Esophagus (tissue), 2 donors: ENCODE data around the gene ZCCHC7. TPM values are rescaled to one million over a fixed set of nuclear protein-coding genes. Genes with fewer than 3 reads are reported as not detected.

Source experiments
- H3K27ac ChIP-seq, 2 donors: one replicate each; pipeline ENCODE4 v1.5.1; 2013; ENCODE audit warnings: low read depth in 2 of 2, mild to moderate bottlenecking in 2 of 2, inconsistent platforms in 1 of 2, low read length in 1 of 2, moderate library complexity in 1 of 2
- H3K27me3 ChIP-seq, 2 donors: one replicate each; pipeline ENCODE4 v1.6.1; 2013; ENCODE audit warnings: low read length in 2 of 2, control low read depth in 1 of 2, mild to moderate bottlenecking in 1 of 2; ENCODE audit not compliant: insufficient read depth in 2 of 2, control insufficient read depth in 1 of 2
- H3K36me3 ChIP-seq, 2 donors: one replicate each; pipeline ENCODE4 v1.6.1; 2013; ENCODE audit warnings: low read length in 1 of 2; ENCODE audit not compliant: control insufficient read depth in 2 of 2, insufficient read depth in 2 of 2
- H3K4me1 ChIP-seq, 2 donors: one replicate each; pipeline ENCODE4 v1.6.1; 2013; ENCODE audit warnings: low read length in 1 of 2; ENCODE audit not compliant: control insufficient read depth in 2 of 2, insufficient read depth in 2 of 2
- H3K4me3 ChIP-seq, 2 donors: one replicate each; pipeline ENCODE4 v1.5.1; 2013; ENCODE audit warnings: low read length in 2 of 2, mild to moderate bottlenecking in 2 of 2, low read depth in 1 of 2, moderate library complexity in 1 of 2
- H3K9me3 ChIP-seq, 2 donors: one replicate each; pipeline ENCODE4 v1.6.1; 2013; ENCODE audit warnings: mild to moderate bottlenecking in 2 of 2, low read depth in 1 of 2, low read length in 1 of 2, moderate library complexity in 1 of 2; ENCODE audit not compliant: control insufficient read depth in 2 of 2, insufficient read depth in 1 of 2
- WGBS, 2 donors: extraction: QIAGEN DNeasy Blood & Tissue Kit; methylation state at CpG; one replicate each; pipeline ENCODE4 v1.1.7; 2013; 5-methylcytosine and 5-hydroxymethylcytosine counted together
- polyA plus RNA-seq, 2 donors: library from polyadenylated mRNA; stranded (reverse); fragments of 200-250 nt; gene quantifications; one replicate each; pipeline ENCODE4 v1.2.3, GENCODE V29; 2013
- donor health status: healthy with polysubstance abuse.
- donor health status: Bipolar disorder and iron deficiency.

The ZCCHC7 gene
- polyA plus RNA-seq, 2 donors = 5.4 to 5.7 TPM

GRCh38 chr9:37309136-37309535, 188.8 kb downstream of the ZCCHC7 start:
- Histone ChIP-seq H3K27ac (no peak overlapping the region), H3K4me3 (no peak overlapping the region), H3K36me3 (peaks cover 0 to 3% of the 10 kb centered on the region in 2 donors), H3K27me3 (no peaks in the 10 kb centered on the region), H3K4me1 (no peaks in the 10 kb centered on the region), H3K9me3 (no peaks in the 10 kb centered on the region)
- WGBS, 2 donors = 90 to 97% methylated on average over 3 of the region's 3 CpGs

DNA sequence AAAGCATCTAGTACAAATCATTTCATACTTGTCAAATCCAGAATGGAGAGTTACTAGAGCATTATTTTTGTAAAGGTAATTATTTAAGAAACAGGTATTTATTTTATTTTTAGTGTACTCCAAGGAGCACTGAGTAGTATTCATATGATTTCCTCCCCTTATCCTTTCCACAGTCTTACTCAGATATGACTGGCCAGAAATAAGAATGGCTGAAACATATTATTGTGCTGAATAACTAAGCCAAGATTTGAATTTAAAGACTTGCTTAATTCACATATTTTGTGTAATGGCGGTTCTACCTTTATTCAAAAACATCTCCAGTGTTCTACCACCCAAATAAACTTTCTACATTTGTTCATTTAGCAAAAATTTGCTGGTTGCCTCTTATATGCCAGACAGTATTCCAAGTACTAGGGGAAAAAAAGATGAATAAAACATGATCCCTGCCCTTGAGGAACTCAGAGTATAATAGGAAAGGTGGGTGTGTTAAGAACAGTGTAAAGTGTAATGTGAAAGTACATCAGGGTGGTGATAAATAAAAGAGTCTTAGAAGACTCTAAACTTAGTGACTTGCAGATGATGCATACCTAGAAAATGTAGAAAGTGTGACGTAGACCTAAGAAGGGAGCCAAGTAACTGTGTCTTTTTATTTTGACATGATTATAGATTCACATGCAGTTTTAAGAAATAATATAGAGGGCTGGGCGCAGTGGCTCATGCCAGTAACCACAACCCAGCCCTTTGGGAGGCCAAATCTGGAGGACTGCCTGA, 191.7 kb downstream of the ZCCHC7 start:
- H3K27ac ChIP-seq = no peak overlapping the region
- H3K36me3 ChIP-seq = no peaks in the 10 kb centered on the region
- no peak overlapping the region for H3K4me3 ChIP-seq
- H3K27me3 ChIP-seq = no peaks in the 10 kb centered on the region
- no peaks in the 10 kb centered on the region for H3K9me3 ChIP-seq
- H3K4me1 ChIP-seq = no peaks in the 10 kb centered on the region
- 91 to 95% methylated on average over 3 of the region's 3 CpGs for WGBS, 2 donors

DNA sequence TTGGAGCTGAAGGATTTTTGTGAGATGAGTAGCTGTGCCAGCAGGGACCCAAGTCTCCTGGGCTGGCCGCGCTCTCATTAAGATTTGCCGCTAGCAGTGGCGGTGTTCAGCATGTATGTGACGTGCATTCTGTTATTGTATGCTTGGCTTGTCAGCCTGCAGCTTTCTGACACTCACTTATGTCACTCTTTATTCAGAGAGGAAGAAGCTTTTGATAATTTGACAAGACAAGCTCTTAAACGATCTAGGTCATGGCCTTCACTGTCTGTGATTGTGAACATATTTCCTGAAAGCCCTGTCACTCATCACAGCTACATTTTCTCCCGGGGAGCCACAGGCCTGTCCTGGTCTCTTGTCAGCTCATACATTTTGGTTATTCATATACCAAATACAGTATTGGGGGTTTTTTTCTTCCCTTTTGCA, 203.9 kb downstream of the ZCCHC7 start:
- 76 to 77% methylated on average over 7 of the region's 7 CpGs for WGBS, 2 donors
- H3K4me1 ChIP-seq = no peaks in the 10 kb centered on the region
- no peaks in the 10 kb centered on the region for H3K9me3 ChIP-seq
- H3K36me3 ChIP-seq = no peaks in the 10 kb centered on the region
- H3K4me3 ChIP-seq = no peak overlapping the region
- no peaks in the 10 kb centered on the region for H3K27me3 ChIP-seq
- no peak overlapping the region for H3K27ac ChIP-seq

DNA sequence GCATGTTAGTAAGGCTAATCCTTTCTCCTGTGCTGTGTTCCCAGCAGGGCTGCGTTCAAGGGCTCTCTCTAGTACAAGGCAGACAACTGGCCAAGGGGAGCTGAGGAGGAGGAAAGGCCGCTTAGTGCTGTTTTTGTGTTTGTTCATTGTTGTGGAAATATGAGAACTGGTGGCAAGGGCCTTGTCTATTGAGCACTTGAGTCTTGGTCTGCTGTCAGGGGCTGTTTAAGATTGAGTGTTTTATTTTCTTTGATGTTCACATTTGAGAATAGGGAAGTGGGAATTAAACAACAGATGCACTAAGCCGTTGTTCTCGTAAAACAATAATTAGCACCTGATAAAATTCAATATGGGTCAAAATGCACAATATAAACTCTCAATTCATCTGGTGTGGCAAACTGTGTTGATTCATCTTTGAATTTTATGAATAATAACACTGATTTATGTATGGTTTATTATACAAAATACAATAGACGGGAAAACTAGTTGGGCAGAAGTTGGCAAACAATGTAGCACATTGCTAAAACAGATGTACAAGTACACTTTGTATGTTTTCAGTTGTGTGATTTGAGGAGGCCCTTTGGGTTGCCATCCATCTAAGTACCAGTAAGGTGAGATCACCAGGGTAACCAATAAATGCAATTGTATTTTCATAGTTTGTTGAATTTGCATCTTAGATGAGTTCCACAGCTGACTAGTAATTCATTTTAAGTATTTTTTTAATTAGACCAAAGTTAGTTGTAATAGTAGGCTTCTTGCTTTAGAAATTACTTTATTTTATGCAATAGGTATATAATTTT, 204.5 kb downstream of the ZCCHC7 start:
- no peaks in the 10 kb centered on the region for H3K4me1 ChIP-seq
- H3K4me3 ChIP-seq = no peak overlapping the region
- H3K27me3 ChIP-seq = no peaks in the 10 kb centered on the region
- no peaks in the 10 kb centered on the region for H3K9me3 ChIP-seq
- no peaks in the 10 kb centered on the region for H3K36me3 ChIP-seq
- H3K27ac ChIP-seq = no peak overlapping the region
- 88 to 91% methylated on average over 5 of the region's 5 CpGs for WGBS, 2 donors

GRCh38 chr9:37325778-37326177, 205.4 kb downstream of the ZCCHC7 start:
- Histone ChIP-seq H3K4me1 (no peaks in the 10 kb centered on the region), H3K36me3 (no peaks in the 10 kb centered on the region), H3K27me3 (no peaks in the 10 kb centered on the region), H3K27ac (no peak overlapping the region), H3K9me3 (no peaks in the 10 kb centered on the region), H3K4me3 (no peak overlapping the region)
- WGBS, 2 donors = 54 to 75% methylated on average over 2 of the region's 2 CpGs

- no peaks in the 10 kb centered on the region for H3K36me3 ChIP-seq
- no peaks in the 10 kb centered on the region for H3K4me1 ChIP-seq
- H3K27ac ChIP-seq = no peak overlapping the region
- WGBS, 2 donors = 75 to 97% methylated on average over 4 of the region's 4 CpGs
- no peaks in the 10 kb centered on the region for H3K9me3 ChIP-seq
- no peak overlapping the region for H3K4me3 ChIP-seq
- no peaks in the 10 kb centered on the region for H3K27me3 ChIP-seq
Measured at GRCh38 chr9:37327553-37327952, 207.2 kb downstream of the ZCCHC7 start.

GRCh38 chr9:37328556-37329227, 208.3 kb downstream of the ZCCHC7 start:
- no peaks in the 10 kb centered on the region for H3K27me3 ChIP-seq
- no peaks in the 10 kb centered on the region for H3K4me1 ChIP-seq
- no peak overlapping the region for H3K4me3 ChIP-seq
- H3K36me3 ChIP-seq = no peaks in the 10 kb centered on the region
- no peaks in the 10 kb centered on the region for H3K9me3 ChIP-seq
- H3K27ac ChIP-seq = no peak overlapping the region

GRCh38 chr9:37329576-37329975, 209.2 kb downstream of the ZCCHC7 start:
- no peaks in the 10 kb centered on the region for H3K27me3 ChIP-seq
- no peaks in the 10 kb centered on the region for H3K4me1 ChIP-seq
- WGBS, 2 donors = 93% methylated on average over 2 of the region's 2 CpGs
- no peaks in the 10 kb centered on the region for H3K9me3 ChIP-seq
- no peak overlapping the region for H3K27ac ChIP-seq
- H3K36me3 ChIP-seq = no peaks in the 10 kb centered on the region
- no peak overlapping the region for H3K4me3 ChIP-seq

- 92 to 94% methylated on average over 1 of the region's 1 CpG for WGBS, 2 donors
- H3K4me1 ChIP-seq = no peaks in the 10 kb centered on the region
- H3K9me3 ChIP-seq = no peaks in the 10 kb centered on the region
- no peaks in the 10 kb centered on the region for H3K27me3 ChIP-seq
- H3K4me3 ChIP-seq = no peak overlapping the region
- H3K27ac ChIP-seq = no peak overlapping the region
- no peaks in the 10 kb centered on the region for H3K36me3 ChIP-seq
Measured at GRCh38 chr9:37331871-37332270, 211.5 kb downstream of the ZCCHC7 start.
